Astrocyte of the cerebellum (primary cell): ENCODE results near the gene ARHGEF37.
"Not testable (repeated sequence)": the region's sequence is repeated elsewhere in the genome, so short reads cannot be mapped to it uniquely, and the experiment has no call there.

ENCODE experiments used
- DNase-seq: peaks from one replicate; pipeline ENCODE4 v3.0.0-alpha.2; 2011; ENCODE audit warnings: low read depth
- H3K4me3 ChIP-seq: 2 replicates; pipeline ENCODE4 v1.5.1; 2011; ENCODE audit warnings: mild to moderate bottlenecking, low read depth, low read length, moderate library complexity
- in situ Hi-C: cut with HindIII; loops from 2 replicates; pipeline ENCODE4 v1.10.0; 2017; ENCODE audit warnings: low sequenced_read_pairs
- TF ChIP-seq, protein P1 (sequence below): IDR thresholded peaks from 2 replicates; pipeline ENCODE4 v1.5.1; 2012; ENCODE audit warnings: low read length, low read depth, moderate library complexity, mild to moderate bottlenecking; ENCODE audit errors: missing control alignments

The ARHGEF37 gene

GRCh38 chr5:149586708-149587318, 5.5 kb downstream of the ARHGEF37 start:
- no peak for DNase-seq
- TF ChIP-seq, protein P1, sequence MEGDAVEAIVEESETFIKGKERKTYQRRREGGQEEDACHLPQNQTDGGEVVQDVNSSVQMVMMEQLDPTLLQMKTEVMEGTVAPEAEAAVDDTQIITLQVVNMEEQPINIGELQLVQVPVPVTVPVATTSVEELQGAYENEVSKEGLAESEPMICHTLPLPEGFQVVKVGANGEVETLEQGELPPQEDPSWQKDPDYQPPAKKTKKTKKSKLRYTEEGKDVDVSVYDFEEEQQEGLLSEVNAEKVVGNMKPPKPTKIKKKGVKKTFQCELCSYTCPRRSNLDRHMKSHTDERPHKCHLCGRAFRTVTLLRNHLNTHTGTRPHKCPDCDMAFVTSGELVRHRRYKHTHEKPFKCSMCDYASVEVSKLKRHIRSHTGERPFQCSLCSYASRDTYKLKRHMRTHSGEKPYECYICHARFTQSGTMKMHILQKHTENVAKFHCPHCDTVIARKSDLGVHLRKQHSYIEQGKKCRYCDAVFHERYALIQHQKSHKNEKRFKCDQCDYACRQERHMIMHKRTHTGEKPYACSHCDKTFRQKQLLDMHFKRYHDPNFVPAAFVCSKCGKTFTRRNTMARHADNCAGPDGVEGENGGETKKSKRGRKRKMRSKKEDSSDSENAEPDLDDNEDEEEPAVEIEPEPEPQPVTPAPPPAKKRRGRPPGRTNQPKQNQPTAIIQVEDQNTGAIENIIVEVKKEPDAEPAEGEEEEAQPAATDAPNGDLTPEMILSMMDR, result no peak
- in situ Hi-C loops, result no loop called here

GRCh38 chr5:149588936-149589335, 7.6 kb downstream of the ARHGEF37 start:
- TF ChIP-seq, protein P1, result no peak
- in situ Hi-C loops, result no loop called here
- DNase-seq, result no peak

More at GRCh38 chr5:149586708-149587318, 5.5 kb downstream of the ARHGEF37 start:
- no peak overlapping the region for H3K4me3 ChIP-seq

DNA sequence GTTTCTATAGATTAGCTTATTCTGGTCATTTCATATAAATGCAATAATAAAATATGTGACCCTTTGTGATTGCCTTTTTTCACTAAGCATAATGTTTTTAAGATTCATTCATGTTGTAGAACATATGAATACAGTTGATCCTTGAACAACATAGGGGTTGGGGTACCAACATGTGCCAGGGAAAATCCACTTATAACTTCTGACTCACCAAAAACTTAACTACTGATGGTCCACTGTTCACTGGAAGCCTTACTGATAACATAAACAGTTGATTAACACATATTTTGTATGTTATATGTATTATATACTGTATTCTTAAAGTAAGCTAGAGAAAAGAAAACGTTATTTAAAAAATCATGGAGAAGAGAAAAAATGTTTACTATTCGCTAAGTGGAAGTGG, 12.1 kb downstream of the ARHGEF37 start:
- no peak overlapping the region for H3K4me3 ChIP-seq
- in situ Hi-C loops, result no loop called here
- no peak for DNase-seq
- TF ChIP-seq, protein P1, result no peak

More at GRCh38 chr5:149588936-149589335, 7.6 kb downstream of the ARHGEF37 start:
- H3K4me3 ChIP-seq, result no peak overlapping the region

GRCh38 chr5:149594206-149594895, 13.1 kb downstream of the ARHGEF37 start:
- in situ Hi-C loops, result no loop called here
- TF ChIP-seq, protein P1, result no peak
- DNase-seq, result no peak
- H3K4me3 ChIP-seq, result no peak overlapping the region

DNA sequence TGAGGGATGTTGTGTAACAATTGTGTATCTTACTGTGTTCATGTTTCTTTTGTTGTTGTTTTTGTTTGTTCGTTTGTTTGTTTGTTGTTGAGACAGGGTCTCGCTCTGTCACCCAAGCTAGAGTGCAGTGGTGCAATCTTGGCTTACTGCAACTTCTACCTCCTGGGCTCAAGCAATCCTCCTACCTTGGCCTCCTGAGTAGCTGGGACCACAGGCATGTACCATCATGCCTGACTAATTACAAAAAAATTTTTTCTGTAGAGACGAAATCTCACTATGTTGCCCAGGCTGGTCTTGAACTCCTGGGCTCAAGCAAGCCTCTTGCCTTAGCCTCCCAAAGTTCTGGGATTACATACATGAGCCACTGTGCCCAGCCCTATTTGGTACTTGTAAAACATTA, 13.8 kb downstream of the ARHGEF37 start:
- DNase-seq, H3K4me3 ChIP-seq, in situ Hi-C loops: not testable (repeated sequence)

DNA sequence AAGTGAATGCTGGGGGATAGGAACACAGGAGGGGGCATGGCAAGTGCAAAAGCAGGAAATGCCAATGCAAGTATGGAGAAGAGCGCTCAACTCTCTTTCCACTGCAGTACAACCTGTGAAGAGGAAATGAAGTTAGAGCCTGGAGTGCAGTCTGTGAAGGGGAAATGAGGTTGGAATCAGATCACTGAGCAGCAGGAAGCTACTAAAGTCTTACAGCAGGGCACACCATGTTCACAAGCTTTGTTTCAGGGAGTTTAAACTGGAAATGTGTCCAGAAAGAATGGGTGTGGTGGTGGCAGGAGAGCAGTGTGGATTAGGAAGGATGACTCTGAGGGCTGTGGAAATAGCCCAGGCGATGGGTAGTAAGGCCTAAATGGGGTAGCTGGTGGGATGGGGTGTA, 15.4 kb downstream of the ARHGEF37 start:
- in situ Hi-C loops, result no loop called here
- TF ChIP-seq, protein P1, result no peak
- no peak for DNase-seq

GRCh38 chr5:149597618-149598017, 16.3 kb downstream of the ARHGEF37 start:
- no peak for DNase-seq
- in situ Hi-C loops, result no loop called here
- H3K4me3 ChIP-seq, result no peak overlapping the region
- TF ChIP-seq, protein P1, result no peak

More for the DNA sequence above, 15.4 kb downstream of the ARHGEF37 start:
- H3K4me3 ChIP-seq, result no peak overlapping the region

DNA sequence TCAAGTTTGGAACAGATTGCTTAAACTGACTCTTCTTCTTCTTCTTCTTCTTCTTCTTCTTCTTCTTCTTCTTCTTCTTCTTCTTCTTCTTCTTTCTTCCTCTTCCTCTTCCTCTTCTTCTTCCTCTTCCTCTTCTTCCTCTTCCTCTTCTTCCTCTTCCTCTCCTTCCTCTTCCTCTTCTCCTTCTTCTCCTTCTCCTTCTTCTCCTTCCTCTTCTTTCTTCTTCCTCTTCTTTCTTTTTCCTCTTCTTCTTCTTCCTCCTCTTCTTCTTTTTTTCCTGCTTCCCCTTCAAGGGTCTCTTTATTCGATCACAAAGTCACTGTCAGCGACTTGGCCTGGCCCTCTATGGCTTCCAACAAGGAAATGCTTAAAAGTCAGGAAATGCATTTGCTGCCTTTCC, 16.9 kb downstream of the ARHGEF37 start:
- H3K4me3 ChIP-seq, in situ Hi-C loops, DNase-seq: not testable (repeated sequence)
